ENCODE measurements around the gene SHC2.
"Not testable (repeated sequence)": the region's sequence is repeated elsewhere in the genome, so short reads cannot be mapped to it uniquely, and the experiment has no call there.

SHC2 gene

GRCh38 chr19:400976-401865 lies 59.6 kb downstream of the SHC2 start:
- no peak for FAIRE-seq
- no peak for DNase-seq (ENCODE audit: insufficient read length, low spot score)
- TF ChIP-seq POLR2A (IDR thresholded peaks at IDR 0.05; ENCODE audit: low read depth, low read length) = no peak

DNA sequence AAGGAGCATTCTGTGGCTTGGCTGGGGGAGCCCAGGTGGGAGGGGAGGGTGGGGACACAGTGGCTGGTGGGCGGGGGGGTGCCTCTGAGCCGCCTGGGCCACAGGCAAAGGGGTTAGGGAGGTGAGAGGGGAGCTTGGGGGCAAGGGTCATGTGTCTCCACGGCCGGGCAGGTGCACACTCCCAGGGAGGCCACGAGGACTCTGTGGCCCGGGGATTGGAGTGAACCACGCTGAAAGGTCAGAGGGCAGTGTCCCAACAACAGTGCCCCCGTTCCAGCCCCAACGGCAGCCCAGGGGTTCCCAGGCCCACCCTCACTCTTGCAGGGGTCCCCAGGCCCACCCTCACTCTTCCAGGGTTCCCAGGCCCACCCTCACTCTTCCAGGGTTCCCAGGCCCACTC lies 61.5 kb downstream of the SHC2 start:
- no peak for DNase-seq (ENCODE audit: insufficient read length, low spot score)
- no peak for TF ChIP-seq POLR2A (IDR thresholded peaks at IDR 0.05; ENCODE audit: low read depth, low read length)
- no peak for FAIRE-seq

- FAIRE-seq (no peak), DNase-seq (ENCODE audit: insufficient read length, low spot score) (no peak)
Observed at GRCh38 chr19:398719-399118, 62.1 kb downstream of the SHC2 start.

DNA sequence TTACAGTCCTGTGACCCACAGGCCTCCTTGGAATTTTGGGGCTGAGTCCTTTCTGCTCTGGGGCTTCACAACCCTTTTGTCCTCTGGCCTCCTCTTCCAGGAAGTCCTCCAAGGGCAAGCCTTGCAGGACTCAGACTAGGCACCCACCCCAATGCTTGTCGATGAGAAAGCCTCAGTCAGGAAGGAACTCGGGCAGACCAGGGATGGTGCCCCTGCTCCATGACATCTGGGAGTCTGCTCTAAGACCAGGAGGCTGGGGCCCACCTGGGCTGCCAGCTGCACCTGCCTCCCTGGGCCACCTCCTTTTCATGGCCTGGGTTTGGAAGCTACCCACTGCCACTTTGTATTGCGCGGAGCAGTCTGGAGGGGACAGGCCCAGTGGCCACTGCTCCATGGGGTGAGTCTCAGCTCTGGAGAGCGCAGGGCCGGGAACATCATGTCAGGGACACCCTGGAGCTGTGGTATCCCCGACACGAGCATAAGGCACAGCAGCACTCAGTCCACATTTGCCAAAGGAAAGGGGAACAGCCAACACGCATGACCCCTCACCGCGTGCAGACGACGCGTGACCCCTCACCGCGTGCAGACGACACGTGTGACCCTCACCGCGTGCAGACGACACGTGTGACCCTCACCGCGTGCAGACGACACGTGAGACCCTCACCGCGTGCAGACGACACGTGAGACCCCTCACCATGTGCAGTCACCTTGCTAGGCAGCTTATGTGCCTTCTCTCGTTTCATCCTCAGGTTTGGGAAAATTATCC lies 62.7 kb downstream of the SHC2 start:
- TF ChIP-seq POLR2A (IDR thresholded peaks at IDR 0.05; ENCODE audit: low read depth, low read length) = no peak
- DNase-seq (ENCODE audit: insufficient read length, low spot score) (no peak), FAIRE-seq (no peak)

More at GRCh38 chr19:398719-399118, 62.1 kb downstream of the SHC2 start:
- TF ChIP-seq POLR2A (IDR thresholded peaks at IDR 0.05; ENCODE audit: low read depth, low read length) = no peak

GRCh38 chr19:397321-397720 lies 63.5 kb downstream of the SHC2 start:
- no peak for FAIRE-seq
- no peak for DNase-seq (ENCODE audit: insufficient read length, low spot score)

GRCh38 chr19:395467-395866 lies 65.4 kb downstream of the SHC2 start:
- TF ChIP-seq POLR2A (IDR thresholded peaks at IDR 0.05; ENCODE audit: low read depth, low read length) = no peak
- no peak for FAIRE-seq
- no peak for DNase-seq (ENCODE audit: insufficient read length, low spot score)

More at GRCh38 chr19:397321-397720, 63.5 kb downstream of the SHC2 start:
- TF ChIP-seq POLR2A (IDR thresholded peaks at IDR 0.05; ENCODE audit: low read depth, low read length) = no peak

GRCh38 chr19:394857-395256 lies 66.0 kb downstream of the SHC2 start:
- FAIRE-seq; DNase-seq (ENCODE audit: insufficient read length, low spot score): not testable (repeated sequence)

- DNase-seq (ENCODE audit: insufficient read length, low spot score); FAIRE-seq: not testable (repeated sequence)
Observed at GRCh38 chr19:393560-393959, 67.3 kb downstream of the SHC2 start.

GRCh38 chr19:392375-392970 lies 68.4 kb downstream of the SHC2 start:
- DNase-seq (ENCODE audit: insufficient read length, low spot score) (no peak), FAIRE-seq (no peak)
- no peak for TF ChIP-seq POLR2A (IDR thresholded peaks at IDR 0.05; ENCODE audit: low read depth, low read length)

DNA sequence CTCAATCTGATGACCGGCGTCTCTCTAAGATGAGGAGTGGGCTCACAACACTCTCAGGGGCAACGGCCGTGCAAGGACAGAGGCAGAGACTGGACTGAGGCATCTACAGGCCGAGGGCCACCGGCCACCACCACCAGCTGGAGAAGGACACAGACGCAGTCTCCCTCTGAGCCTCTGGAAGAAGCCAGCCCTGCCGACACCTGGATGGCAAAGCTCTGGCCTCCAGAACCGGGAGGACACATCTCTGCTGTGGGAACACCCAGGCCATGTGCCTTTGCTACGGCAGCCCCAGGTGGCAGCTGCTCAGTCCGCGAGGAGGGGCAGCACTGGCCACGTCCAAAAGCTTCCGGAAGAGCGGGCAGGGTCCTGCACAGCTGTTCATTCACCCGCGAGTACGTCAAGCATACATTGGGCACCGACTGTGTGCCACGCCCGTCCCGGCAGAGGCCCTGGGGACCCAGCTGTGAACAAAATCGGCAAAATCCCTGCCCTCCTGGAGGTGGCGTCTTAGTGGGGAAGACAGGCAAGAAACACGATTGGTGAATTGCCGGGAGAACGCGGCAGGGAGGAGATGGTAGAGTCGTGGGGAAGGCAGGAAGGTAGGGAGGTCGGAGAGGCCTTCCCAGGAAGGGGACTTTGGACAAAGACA lies 69.0 kb downstream of the SHC2 start:
- no peak for TF ChIP-seq POLR2A (IDR thresholded peaks at IDR 0.05; ENCODE audit: low read depth, low read length)
- DNase-seq (ENCODE audit: insufficient read length, low spot score) (no peak), FAIRE-seq (no peak)

- DNase-seq (ENCODE audit: insufficient read length, low spot score) (no peak), FAIRE-seq (no peak)
- TF ChIP-seq POLR2A (IDR thresholded peaks at IDR 0.05; ENCODE audit: low read depth, low read length) = no peak
Observed at GRCh38 chr19:391207-391557, 69.7 kb downstream of the SHC2 start.

GRCh38 chr19:390386-391206 lies 70.2 kb downstream of the SHC2 start:
- FAIRE-seq (no peak), DNase-seq (ENCODE audit: insufficient read length, low spot score) (no peak)
- no peak for TF ChIP-seq POLR2A (IDR thresholded peaks at IDR 0.05; ENCODE audit: low read depth, low read length)

DNA sequence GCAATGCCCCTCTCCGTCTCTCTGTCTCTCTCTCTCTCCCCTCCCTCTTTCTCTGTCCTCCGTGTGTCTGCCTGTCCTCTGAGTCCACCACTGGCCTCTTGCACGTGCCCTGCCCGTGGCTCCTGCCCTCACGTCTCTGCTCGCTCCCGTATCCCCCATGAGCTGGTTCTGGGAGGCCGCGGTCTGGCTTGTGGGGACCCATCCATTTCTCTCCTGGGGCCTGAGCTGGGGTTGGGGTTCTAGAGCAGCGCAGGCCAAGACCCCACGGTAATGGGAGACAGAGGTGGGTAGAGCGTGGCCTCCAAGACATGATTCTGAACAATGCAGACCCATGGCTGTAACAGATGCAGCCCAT lies 70.9 kb downstream of the SHC2 start:
- no peak for TF ChIP-seq POLR2A (IDR thresholded peaks at IDR 0.05; ENCODE audit: low read depth, low read length)
- no peak for DNase-seq (ENCODE audit: insufficient read length, low spot score)
- FAIRE-seq = no peak
